Naive thymus-derived CD8-positive, alpha-beta T cell (primary cell): Measurements from ENCODE around the gene GMEB2. TPM values are rescaled to one million over a fixed set of nuclear protein-coding genes. Genes with fewer than 3 reads are reported as not detected.
A peak's percentile ranks its signal among the peaks of the same experiment; 100 is the strongest.

Experiments
- ATAC-seq, 2 donors: fragments of 150-1000 bp; cut with Tn5 transposase in 1 of 2; sonication (Bioruptor Pico), chemical (Tn5 transposase) in 1 of 2; 1 replicate in 1 of 2; 2 replicates in 1 of 2; pipeline ENCODE4 v1.10.0; 2021; ENCODE audit warnings: mild to moderate bottlenecking in 2 of 2, moderate library complexity in 2 of 2
- POLR2A ChIA-PET: fragments of 350-600 bp; sonication (Branson Sonifier 250); formaldehyde crosslinking; loops from one replicate; lab custom pipeline; 2021; ENCODE audit warnings: antibody characterized with exemption; lab: Charles Lee
- DNase-seq, 10 donors: peaks; one replicate each; pipeline versions ENCODE4 v3.0.0 to v3.0.0-alpha.2; 2020 to 2022
- H3K27ac Mint-ChIP-seq, 10 donors: one replicate each; pipeline ENCODE4 v1.8.0; 2020 to 2022; ENCODE audit warnings: mild to moderate bottlenecking in 10 of 10, mixed read lengths in 10 of 10, moderate library complexity in 4 of 10, inconsistent platforms in 1 of 10
- H3K27me3 Mint-ChIP-seq, 5 donors: one replicate each; pipeline ENCODE4 v1.8.0; 2021 to 2022; ENCODE audit warnings: mixed read lengths in 5 of 5
- H3K36me3 Mint-ChIP-seq, 3 donors: one replicate each; pipeline ENCODE4 v1.8.0; 2020 to 2022; ENCODE audit warnings: mixed read lengths in 3 of 3, mild to moderate bottlenecking in 2 of 3, inconsistent platforms in 1 of 3
- H3K4me1 Mint-ChIP-seq, 4 donors: one replicate each; pipeline ENCODE4 v1.8.0; 2021 to 2022; ENCODE audit warnings: mixed read lengths in 4 of 4
- H3K4me3 Mint-ChIP-seq, 10 donors: one replicate each; pipeline ENCODE4 v1.8.0; 2020 to 2022; ENCODE audit warnings: mild to moderate bottlenecking in 10 of 10, mixed read lengths in 10 of 10, moderate library complexity in 6 of 10, inconsistent platforms in 1 of 10
- H3K9me3 Mint-ChIP-seq, 9 donors: one replicate each; pipeline ENCODE4 v1.8.0; 2020 to 2022; ENCODE audit warnings: mixed read lengths in 9 of 9, mild to moderate bottlenecking in 3 of 9, inconsistent platforms in 1 of 9, moderate library complexity in 1 of 9
- polyA plus RNA-seq, 3 donors: library from polyadenylated mRNA; unstranded; fragments of 300-500 nt; fragmentation: Illumina TruSeq; gene quantifications; one replicate each; pipeline ENCODE4 v1.2.3, GENCODE V29; 2021
- total RNA-seq, 8 experiments: library from RNA in 2 of 8; stranded (reverse) in 2 of 8; gene quantifications; one replicate each; pipeline ENCODE4 v1.2.3 and lab custom pipeline; 2021 to 2026

The GMEB2 gene
- total and polyA plus RNA-seq, 5 experiments from 2014 or later: 6.2 to 26.6 (median 16.3) TPM

GRCh38 chr20:63585616-63586565 lies 41.0 kb downstream of the GMEB2 start:
- Mint-ChIP-seq H3K36me3 (peaks cover 4 to 23% (median 4%) of the 10 kb centered on the region in 3 donors), H3K9me3 (no peaks in the 10 kb centered on the region), H3K4me1 (peaks cover 13 to 26% (median 19%) of the 10 kb centered on the region in 4 donors), H3K27ac (peak overlapping the region in 4 of 10 donors; percentile 22 to 50 (median 40)), H3K27me3 (peaks cover 0 to 2% (median 0%) of the 10 kb centered on the region in 5 donors), H3K4me3 (peak overlapping the region in 2 of 10 donors; percentile 5 to 30)
- ATAC-seq (no peak), DNase-seq (peak in 1 of 10 donors; percentile 52)
- POLR2A ChIA-PET: no interaction called here

- peaks cover 0 to 3% (median 0%) of the 10 kb centered on the region in 3 donors for H3K36me3 Mint-ChIP-seq
- no peaks in the 10 kb centered on the region for H3K9me3 Mint-ChIP-seq
- POLR2A ChIA-PET: interaction anchor here (1.4 kb wide), 1 partner anchor 71 kb away, joined by 3 read pairs; the partner anchor contains the start of gene STMN3
- peaks cover 0 to 2% (median 0%) of the 10 kb centered on the region in 5 donors for H3K27me3 Mint-ChIP-seq
- H3K27ac Mint-ChIP-seq: peak overlapping the region in 1 of 10 donors; percentile 17
- no peak overlapping the region for H3K4me3 Mint-ChIP-seq
- no peak for ATAC-seq
- peak in 1 of 10 donors; percentile 30 for DNase-seq
- peaks cover 9 to 21% (median 14%) of the 10 kb centered on the region in 4 donors for H3K4me1 Mint-ChIP-seq
These were observed 44.4 kb downstream of the GMEB2 start for GRCh38 chr20:63582382-63583063.

GRCh38 chr20:63580796-63581461 lies 46.0 kb downstream of the GMEB2 start:
- no peak overlapping the region for H3K4me3 Mint-ChIP-seq
- peaks cover 5 to 19% (median 7%) of the 10 kb centered on the region in 4 donors for H3K4me1 Mint-ChIP-seq
- DNase-seq (peak; percentile 55 to 89 (median 74)), ATAC-seq (peak; percentile 98 to 100)
- H3K9me3 Mint-ChIP-seq: no peaks in the 10 kb centered on the region
- H3K36me3 Mint-ChIP-seq: peaks cover 0 to 3% (median 0%) of the 10 kb centered on the region in 3 donors
- peaks cover 0 to 2% (median 0%) of the 10 kb centered on the region in 5 donors for H3K27me3 Mint-ChIP-seq
- POLR2A ChIA-PET: interaction anchor here (1.0 to 1.5 kb wide), 5 partner anchors 56 to 283 kb away, joined by 3 to 8 read pairs (median 3); partner anchors contain the start of gene STMN3
- H3K27ac Mint-ChIP-seq: peak overlapping the region in 2 of 10 donors; percentile 15 to 35

- Mint-ChIP-seq H3K4me1 (peaks cover 1 to 14% (median 5%) of the 10 kb centered on the region in 4 donors), H3K9me3 (no peaks in the 10 kb centered on the region), H3K4me3 (no peak overlapping the region), H3K27ac (no peak overlapping the region), H3K36me3 (no peaks in the 10 kb centered on the region), H3K27me3 (peaks cover 0 to 2% (median 0%) of the 10 kb centered on the region in 5 donors)
- DNase-seq (no peak), ATAC-seq (no peak)
- POLR2A ChIA-PET: interaction anchor here (1.1 kb wide), 1 partner anchor 11 kb away, joined by 4 read pairs; no protein-coding TSS in a partner anchor
These were observed 47.7 kb downstream of the GMEB2 start for GRCh38 chr20:63579017-63579694.

- Mint-ChIP-seq H3K27ac (peak overlapping the region in 2 of 10 donors; percentile 24 to 43), H3K9me3 (no peaks in the 10 kb centered on the region), H3K4me1 (peaks cover 1 to 14% (median 5%) of the 10 kb centered on the region in 4 donors), H3K27me3 (peaks cover 0 to 2% (median 0%) of the 10 kb centered on the region in 5 donors), H3K36me3 (no peaks in the 10 kb centered on the region), H3K4me3 (no peak overlapping the region)
- ATAC-seq: no peak
- POLR2A ChIA-PET: interaction anchor here (1.4 kb wide), 1 partner anchor 40 kb away, joined by 5 read pairs; no protein-coding TSS in a partner anchor
- DNase-seq: no peak
These were observed 48.5 kb downstream of the GMEB2 start for GRCh38 chr20:63578224-63579016.

- no peak for ATAC-seq
- POLR2A ChIA-PET: interaction anchor here (1.4 kb wide), 1 partner anchor 39 kb away, joined by 5 read pairs; no protein-coding TSS in a partner anchor
- no peak for DNase-seq
These were observed 49.5 kb downstream of the GMEB2 start for GRCh38 chr20:63577317-63577894.

GRCh38 chr20:63576311-63576710 lies 50.6 kb downstream of the GMEB2 start:
- no peaks in the 10 kb centered on the region for H3K9me3 Mint-ChIP-seq
- no peak for DNase-seq
- no peak for ATAC-seq
- H3K4me1 Mint-ChIP-seq: peaks cover 1 to 14% (median 5%) of the 10 kb centered on the region in 4 donors
- POLR2A ChIA-PET: no interaction called here
- peak overlapping the region in 6 of 10 donors; percentile 36 to 74 (median 63) for H3K4me3 Mint-ChIP-seq
- peaks cover 0 to 2% (median 0%) of the 10 kb centered on the region in 5 donors for H3K27me3 Mint-ChIP-seq
- peak overlapping the region in 1 of 10 donors; percentile 78 for H3K27ac Mint-ChIP-seq
- no peaks in the 10 kb centered on the region for H3K36me3 Mint-ChIP-seq

More at GRCh38 chr20:63577317-63577894, 49.5 kb downstream of the GMEB2 start:
- Mint-ChIP-seq H3K9me3 (no peaks in the 10 kb centered on the region), H3K4me1 (peaks cover 1 to 14% (median 5%) of the 10 kb centered on the region in 4 donors), H3K27ac (no peak overlapping the region), H3K4me3 (no peak overlapping the region), H3K27me3 (peaks cover 0 to 2% (median 0%) of the 10 kb centered on the region in 5 donors), H3K36me3 (no peaks in the 10 kb centered on the region)

- no peak for ATAC-seq
- H3K4me1 Mint-ChIP-seq: peaks cover under 1 to 5% (median 2%) of the 10 kb centered on the region in 4 donors
- H3K27ac Mint-ChIP-seq: peak overlapping the region in 5 of 10 donors; percentile 7 to 86 (median 75)
- H3K9me3 Mint-ChIP-seq: no peaks in the 10 kb centered on the region
- no peaks in the 10 kb centered on the region for H3K36me3 Mint-ChIP-seq
- peaks cover 0 to 2% (median 0%) of the 10 kb centered on the region in 5 donors for H3K27me3 Mint-ChIP-seq
- H3K4me3 Mint-ChIP-seq: peak overlapping the region; percentile 33 to 79 (median 70)
- POLR2A ChIA-PET: interaction anchor here (1.1 kb wide), 1 partner anchor 16 kb away, joined by 3 read pairs; no protein-coding TSS in a partner anchor
- DNase-seq: no peak
These were observed 51.8 kb downstream of the GMEB2 start for GRCh38 chr20:63574829-63575743.

GRCh38 chr20:63574156-63574828 lies 52.6 kb downstream of the GMEB2 start, which contains the start of gene HELZ2:
HELZ2 (minus strand) TSS chr20:63574239; CDS start chr20:63572385, 1,854 bp downstream.
- POLR2A ChIA-PET: interaction anchor here (1.1 to 1.6 kb wide), 4 partner anchors 17 to 67 kb away, joined by 3 read pairs; partner anchors contain the start of gene PTK6
- peak; percentile 88 for ATAC-seq
- peaks cover 0 to 2% (median 0%) of the 10 kb centered on the region in 5 donors for H3K27me3 Mint-ChIP-seq
- H3K36me3 Mint-ChIP-seq: no peaks in the 10 kb centered on the region
- H3K4me3 Mint-ChIP-seq: peak within 1 kb of the TSS; percentile 74 to 89 (median 79)
- peak in 9 of 10 donors; percentile 43 to 82 (median 55) for DNase-seq
- no peaks in the 10 kb centered on the region for H3K9me3 Mint-ChIP-seq
- peak within 1 kb of the TSS in 8 of 10 donors; percentile 36 to 88 (median 76) for H3K27ac Mint-ChIP-seq
- peaks cover 1 to 13% (median 7%) of the 10 kb centered on the region in 4 donors for H3K4me1 Mint-ChIP-seq
